HAP-1 (cell line): ENCODE results near the gene BNC2.

Experiments
- DNase-seq, 2 experiments: peaks; one replicate each; pipeline ENCODE4 v3.0.0-alpha.2; 2016 to 2020; ENCODE audit warnings: low spot score in 2 of 2
- H3K27me3 ChIP-seq: fragments of 250-450 bp; sonication (Bioruptor Pico); 2 replicates; pipeline ENCODE4 v1.5.1; 2020; ENCODE audit warnings: low read depth, mild to moderate bottlenecking, moderate library complexity
- H3K36me3 ChIP-seq: fragments of 250-450 bp; sonication (Bioruptor Pico); replicated peaks from 2 replicates; pipeline ENCODE4 v1.5.1; 2020; ENCODE audit warnings: mild to moderate bottlenecking
- H3K4me1 ChIP-seq: fragments of 250-450 bp; sonication (Bioruptor Pico); 2 replicates; pipeline ENCODE4 v1.5.1; 2020; ENCODE audit warnings: mild to moderate bottlenecking
- H3K4me3 ChIP-seq: fragments of 250-450 bp; sonication (Bioruptor Pico); 2 replicates; pipeline ENCODE4 v1.5.1; 2020; ENCODE audit warnings: mild to moderate bottlenecking, moderate library complexity
- H3K9me3 ChIP-seq: fragments of 250-450 bp; sonication (Bioruptor Pico); 2 replicates; pipeline ENCODE4 v1.5.1; 2020; ENCODE audit warnings: mild to moderate bottlenecking, moderate library complexity
- in situ Hi-C: fragments of 300-500 bp; cut with MboI; formaldehyde crosslinking; loops from 3 replicates; pipeline ENCODE4 v1.14.3; 2020; ENCODE audit warnings: low sequenced_read_pairs, inconsistent platforms, mixed read lengths

Gene BNC2

DNA sequence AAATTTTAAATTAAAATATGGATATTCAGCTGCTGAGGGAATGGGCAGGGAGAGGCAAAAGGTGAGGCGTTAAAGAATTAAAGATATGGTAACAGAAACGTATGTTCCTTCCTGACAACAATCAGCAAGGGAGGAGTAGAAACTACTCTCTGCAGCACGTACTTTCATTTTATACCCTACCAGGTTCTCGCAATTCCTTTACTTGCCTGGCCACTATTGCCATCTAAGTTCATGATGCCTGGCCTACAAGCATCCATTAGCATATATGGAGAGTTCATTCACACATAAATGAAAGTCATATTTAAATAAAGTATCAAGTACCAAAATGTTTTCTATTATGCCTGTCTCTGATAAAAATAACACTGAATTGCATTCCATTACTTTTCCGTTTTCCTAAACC is 125.1 kb downstream of the BNC2 start:
- Histone ChIP-seq H3K27me3 (no peaks in the 10 kb centered on the region), H3K9me3 (no peaks in the 10 kb centered on the region), H3K4me3 (no peak overlapping the region), H3K4me1 (no peaks in the 10 kb centered on the region), H3K36me3 (no peaks in the 10 kb centered on the region)
- in situ Hi-C loops = no loop called here
- DNase-seq = no peak

GRCh38 chr9:16744394-16744793 is 126.1 kb downstream of the BNC2 start:
- Histone ChIP-seq H3K36me3 (no peaks in the 10 kb centered on the region), H3K4me1 (no peaks in the 10 kb centered on the region), H3K9me3 (no peaks in the 10 kb centered on the region), H3K27me3 (no peaks in the 10 kb centered on the region), H3K4me3 (no peak overlapping the region)
- DNase-seq = no peak
- in situ Hi-C loops = no loop called here

DNA sequence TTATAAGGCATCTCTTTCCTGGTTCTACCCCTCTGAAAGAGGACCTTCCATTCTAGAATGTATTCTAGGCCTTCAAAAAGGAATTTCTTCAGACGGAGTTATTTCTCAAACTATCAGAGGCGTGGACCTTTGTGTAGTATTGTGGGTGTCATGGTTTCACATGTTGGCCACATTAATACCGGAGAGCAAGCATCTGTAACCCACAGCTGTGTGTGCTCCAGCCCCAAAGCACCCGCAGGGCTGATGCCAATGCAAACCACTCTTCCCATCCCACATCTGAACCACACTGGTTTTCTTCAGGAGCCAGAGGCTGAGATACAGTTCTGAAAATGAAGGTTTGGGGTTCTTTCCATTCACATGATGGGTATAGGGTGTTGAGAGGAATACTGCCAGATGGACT is 127.1 kb downstream of the BNC2 start:
- in situ Hi-C loops = no loop called here
- Histone ChIP-seq H3K27me3 (no peaks in the 10 kb centered on the region), H3K36me3 (no peaks in the 10 kb centered on the region), H3K4me3 (no peak overlapping the region), H3K9me3 (no peaks in the 10 kb centered on the region), H3K4me1 (no peaks in the 10 kb centered on the region)
- no peak for DNase-seq

DNA sequence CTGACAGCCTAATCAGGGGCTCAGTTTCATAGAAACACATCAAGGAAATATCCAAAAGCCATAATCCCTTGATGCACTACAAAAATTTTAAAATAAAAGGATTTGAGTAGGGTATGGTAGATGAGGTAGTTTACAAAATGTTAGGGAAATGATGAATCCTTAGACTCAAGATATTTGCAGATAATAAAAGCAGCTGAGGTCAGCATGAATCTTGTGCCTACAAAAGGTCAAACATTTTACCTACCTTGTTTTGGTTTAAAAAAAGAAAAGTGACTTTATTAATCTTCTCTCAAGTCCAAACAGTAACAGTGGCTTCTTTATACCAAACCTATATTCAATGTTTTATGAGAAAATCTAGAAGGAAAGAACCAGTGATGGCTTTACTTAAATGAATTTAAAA is 135.5 kb downstream of the BNC2 start:
- DNase-seq = no peak
- Histone ChIP-seq H3K36me3 (no peaks in the 10 kb centered on the region), H3K4me1 (peaks cover 13% of the 10 kb centered on the region), H3K4me3 (no peak overlapping the region), H3K9me3 (no peaks in the 10 kb centered on the region), H3K27me3 (no peaks in the 10 kb centered on the region)
- in situ Hi-C loops = no loop called here

- in situ Hi-C loops = no loop called here
- no peaks in the 10 kb centered on the region for H3K36me3 ChIP-seq
- DNase-seq = peak in 1 of 2 experiments; percentile 71
Measured at GRCh38 chr9:16732546-16732945, 137.9 kb downstream of the BNC2 start.

GRCh38 chr9:16730162-16730561 is 140.3 kb downstream of the BNC2 start:
- no peak for DNase-seq
- H3K4me3 ChIP-seq = no peak overlapping the region
- no peaks in the 10 kb centered on the region for H3K9me3 ChIP-seq
- in situ Hi-C loops = no loop called here
- H3K36me3 ChIP-seq = no peaks in the 10 kb centered on the region
- H3K4me1 ChIP-seq = peaks cover 26% of the 10 kb centered on the region
- H3K27me3 ChIP-seq = no peaks in the 10 kb centered on the region

More at GRCh38 chr9:16732546-16732945, 137.9 kb downstream of the BNC2 start:
- no peak overlapping the region for H3K4me3 ChIP-seq
- no peaks in the 10 kb centered on the region for H3K9me3 ChIP-seq
- peaks cover 23% of the 10 kb centered on the region for H3K4me1 ChIP-seq
- H3K27me3 ChIP-seq = no peaks in the 10 kb centered on the region

DNA sequence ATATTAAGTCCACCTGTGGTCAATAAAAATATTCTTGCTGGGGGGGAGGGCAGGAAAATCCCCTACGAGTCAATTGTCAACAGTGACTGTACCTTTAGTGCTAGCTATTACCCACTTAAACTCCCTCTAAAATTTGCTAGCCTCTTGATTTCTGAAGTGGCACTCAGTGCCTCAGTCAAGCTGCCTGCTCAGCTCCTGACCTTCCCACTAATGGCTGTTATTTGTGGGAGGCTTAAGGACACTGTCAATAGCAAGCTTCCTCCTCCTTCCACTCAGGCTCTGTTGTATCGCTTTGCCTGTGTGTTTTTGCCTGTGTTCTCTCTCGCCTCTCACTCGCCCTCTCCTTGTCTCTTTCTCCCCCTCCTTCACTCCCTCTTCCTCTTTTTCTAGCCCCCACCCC is 140.8 kb downstream of the BNC2 start:
- Histone ChIP-seq H3K4me3 (no peak overlapping the region), H3K36me3 (no peaks in the 10 kb centered on the region), H3K9me3 (no peaks in the 10 kb centered on the region), H3K4me1 (peaks cover 26% of the 10 kb centered on the region), H3K27me3 (no peaks in the 10 kb centered on the region)
- no peak for DNase-seq
- in situ Hi-C loops = no loop called here

GRCh38 chr9:16728137-16728508 is 142.3 kb downstream of the BNC2 start:
- no peak for DNase-seq
- Histone ChIP-seq H3K4me3 (no peak overlapping the region), H3K27me3 (no peaks in the 10 kb centered on the region), H3K4me1 (peaks cover 26% of the 10 kb centered on the region), H3K9me3 (no peaks in the 10 kb centered on the region), H3K36me3 (no peaks in the 10 kb centered on the region)
- in situ Hi-C loops = no loop called here

DNA sequence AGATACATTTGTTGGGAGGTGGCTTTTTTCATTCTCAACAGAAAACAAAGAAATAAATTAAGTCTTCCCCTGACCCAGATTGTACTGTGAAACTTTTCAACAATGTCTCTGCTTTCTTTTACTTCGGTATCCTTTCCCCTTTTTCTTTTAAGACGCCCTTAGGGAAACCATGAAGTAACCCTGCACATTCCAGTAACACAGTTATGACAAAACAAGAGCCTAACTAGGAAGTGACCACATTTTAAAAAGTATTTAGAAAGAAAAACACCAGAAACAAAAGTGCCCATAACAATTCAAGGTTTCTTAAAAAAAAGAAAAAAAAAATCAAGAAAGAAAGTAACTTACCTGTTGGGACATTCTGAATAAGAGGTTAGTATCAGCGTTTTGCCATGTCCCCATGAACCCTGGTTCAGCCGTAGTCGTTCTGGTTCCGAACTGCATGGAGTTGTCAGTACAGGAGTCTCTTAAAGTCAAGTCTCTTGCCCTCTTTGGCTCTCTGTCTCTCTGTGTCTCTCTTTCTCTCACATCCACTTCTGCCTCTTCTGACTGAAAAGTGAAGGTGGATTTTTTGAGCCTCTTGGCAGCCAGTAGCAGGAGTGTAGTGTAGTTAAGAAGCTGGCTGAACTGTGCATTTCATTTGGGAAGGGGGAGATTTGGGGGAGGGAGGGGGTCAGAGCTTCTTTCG is 142.9 kb downstream of the BNC2 start:
- Histone ChIP-seq H3K36me3 (no peaks in the 10 kb centered on the region), H3K27me3 (no peaks in the 10 kb centered on the region), H3K4me3 (peak overlapping the region; percentile 35), H3K9me3 (no peaks in the 10 kb centered on the region), H3K4me1 (peaks cover 21% of the 10 kb centered on the region)
- no peak for DNase-seq
- in situ Hi-C loops = no loop called here

DNA sequence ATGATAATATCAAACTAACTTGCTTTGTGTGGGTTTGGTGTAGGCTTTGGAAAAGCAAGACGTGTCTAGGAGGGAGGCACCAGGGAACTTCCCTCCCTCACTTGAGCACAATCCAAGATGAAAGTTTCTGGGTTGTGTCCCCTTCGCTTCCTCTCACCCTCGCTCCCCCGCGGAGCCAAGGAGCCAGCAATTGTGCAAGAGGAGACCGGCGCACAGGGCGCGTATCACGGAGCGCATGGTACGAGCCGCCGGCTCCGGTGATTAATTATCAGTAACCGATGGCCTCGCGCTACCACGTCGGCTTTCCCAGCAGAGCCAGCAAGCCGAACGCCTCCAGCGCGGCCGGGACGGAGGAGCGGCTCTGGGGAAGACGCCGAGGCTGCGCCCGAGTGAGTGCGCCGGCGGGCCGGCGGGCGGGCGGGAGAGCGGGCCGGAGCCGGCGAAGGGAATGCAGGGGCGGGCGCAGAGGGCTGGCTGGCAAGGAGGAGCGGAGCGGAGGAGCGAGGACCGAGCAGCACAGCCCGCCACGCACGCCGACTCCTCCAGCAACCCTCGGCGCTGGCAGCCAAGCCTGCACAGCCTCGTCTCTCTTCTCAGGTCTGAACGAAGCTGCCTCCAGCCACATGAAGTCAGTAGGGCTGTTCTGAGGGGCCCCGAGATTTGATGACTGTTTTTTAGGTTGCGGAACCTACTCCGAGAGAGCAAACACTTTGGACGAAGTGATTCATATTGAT is 143.6 kb downstream of the BNC2 start:
- peak; percentile 39 to 75 for DNase-seq
- no peaks in the 10 kb centered on the region for H3K27me3 ChIP-seq
- H3K9me3 ChIP-seq = no peaks in the 10 kb centered on the region
- H3K4me1 ChIP-seq = peaks cover 16% of the 10 kb centered on the region
- H3K36me3 ChIP-seq = no peaks in the 10 kb centered on the region
- peak overlapping the region; percentile 35 for H3K4me3 ChIP-seq
- in situ Hi-C loops = no loop called here

GRCh38 chr9:16726029-16726428 is 144.4 kb downstream of the BNC2 start:
- in situ Hi-C loops = no loop called here
- Histone ChIP-seq H3K36me3 (no peaks in the 10 kb centered on the region), H3K4me1 (peaks cover 13% of the 10 kb centered on the region), H3K9me3 (no peaks in the 10 kb centered on the region), H3K4me3 (no peak overlapping the region), H3K27me3 (no peaks in the 10 kb centered on the region)
- DNase-seq = no peak

DNA sequence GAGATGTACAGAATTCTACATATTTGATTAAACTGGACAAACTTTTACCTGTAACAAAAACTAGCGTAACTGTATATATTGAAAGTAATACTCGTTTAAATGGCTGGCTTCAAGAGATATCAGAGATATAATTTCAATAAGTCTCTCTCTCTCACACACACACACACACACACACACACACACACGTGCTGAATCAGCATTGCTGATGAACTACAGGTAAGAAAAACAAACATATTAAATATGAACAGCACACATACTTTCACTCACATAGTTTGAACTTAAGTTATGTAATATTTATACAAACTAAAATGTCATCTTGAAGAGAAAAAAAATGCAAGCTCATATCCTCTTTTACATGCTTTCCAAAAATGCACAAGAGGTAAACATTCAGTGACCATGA is 145.4 kb downstream of the BNC2 start:
- DNase-seq = no peak
- Histone ChIP-seq H3K27me3 (no peaks in the 10 kb centered on the region), H3K9me3 (no peaks in the 10 kb centered on the region), H3K4me1 (peaks cover 13% of the 10 kb centered on the region), H3K4me3 (no peak overlapping the region), H3K36me3 (no peaks in the 10 kb centered on the region)
- in situ Hi-C loops = no loop called here

DNA sequence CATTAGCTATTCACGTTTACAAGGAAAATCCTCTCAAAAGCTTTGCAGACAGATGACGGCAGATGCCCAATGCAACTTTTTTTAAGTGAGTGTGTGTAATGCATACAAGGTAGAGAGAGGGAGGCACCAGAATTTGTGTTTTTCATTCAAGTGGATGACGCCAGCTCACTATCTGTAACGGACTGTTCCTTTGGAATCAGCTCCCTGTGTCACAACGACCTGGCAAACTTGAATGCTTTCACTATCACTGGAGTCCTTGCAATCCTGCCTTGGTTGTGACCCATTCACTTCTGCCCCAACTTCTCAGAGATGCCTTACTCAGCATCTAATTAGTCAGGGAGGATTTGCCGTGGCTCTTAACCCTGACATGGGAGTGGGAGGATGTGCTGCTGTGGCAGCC is 148.5 kb downstream of the BNC2 start:
- no peak for DNase-seq
- H3K4me1 ChIP-seq = peaks cover 5% of the 10 kb centered on the region
- H3K9me3 ChIP-seq = no peaks in the 10 kb centered on the region
- no peaks in the 10 kb centered on the region for H3K36me3 ChIP-seq
- no peaks in the 10 kb centered on the region for H3K27me3 ChIP-seq
- in situ Hi-C loops = no loop called here
- no peak overlapping the region for H3K4me3 ChIP-seq

DNA sequence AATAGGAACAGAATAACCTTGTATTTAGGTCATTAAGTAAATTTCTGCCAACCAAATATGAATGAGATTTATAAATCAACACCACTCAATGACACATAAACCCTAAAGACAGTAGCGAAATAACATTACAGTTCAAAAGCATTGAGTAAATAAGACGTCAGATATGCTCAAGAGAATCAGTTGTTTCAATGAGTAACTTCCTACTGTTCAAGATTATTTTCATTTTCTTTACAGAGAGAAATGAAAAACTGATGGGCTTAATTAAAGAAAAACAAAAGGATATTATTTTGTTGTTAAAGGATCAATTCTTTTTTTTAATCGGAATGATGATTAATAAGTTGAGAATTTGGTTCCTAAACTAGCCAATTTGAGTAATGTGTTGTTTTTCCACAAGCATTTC is 150.1 kb downstream of the BNC2 start:
- H3K4me1 ChIP-seq = peaks cover 9% of the 10 kb centered on the region
- in situ Hi-C loops = no loop called here
- no peaks in the 10 kb centered on the region for H3K27me3 ChIP-seq
- H3K9me3 ChIP-seq = no peaks in the 10 kb centered on the region
- DNase-seq = no peak
- no peak overlapping the region for H3K4me3 ChIP-seq
- no peaks in the 10 kb centered on the region for H3K36me3 ChIP-seq
